Measurements from ENCODE around the gene ATRAID. TPM values are rescaled to one million over a fixed set of nuclear protein-coding genes. Genes with fewer than 3 reads are reported as not detected.
A peak's percentile ranks its signal among the peaks of the same experiment; 100 is the strongest.

The ATRAID gene
- total and polyA plus RNA-seq, 12 donors: 116 to 162 (median 132) TPM

DNA sequence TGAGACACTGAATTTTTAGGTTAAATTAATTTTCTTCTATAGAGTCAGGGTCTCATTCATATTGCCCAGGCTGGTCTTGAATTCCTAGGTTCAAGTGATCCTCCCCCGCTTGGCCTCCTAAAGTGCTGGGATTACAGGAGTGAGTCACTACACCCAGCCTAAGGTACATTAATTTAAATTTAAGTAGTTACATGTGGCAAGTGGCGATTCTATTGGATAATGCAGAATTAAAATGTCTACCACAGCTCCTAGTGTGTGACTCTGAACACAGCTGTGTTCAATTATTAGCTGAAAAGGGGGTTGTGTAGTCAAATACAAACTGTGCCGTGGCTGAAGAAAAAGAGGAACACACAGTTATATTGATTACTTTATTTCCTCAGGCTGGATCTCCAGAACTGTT lies 3.1 kb downstream of the ATRAID start:
- TF ChIP-seq, protein P1, sequence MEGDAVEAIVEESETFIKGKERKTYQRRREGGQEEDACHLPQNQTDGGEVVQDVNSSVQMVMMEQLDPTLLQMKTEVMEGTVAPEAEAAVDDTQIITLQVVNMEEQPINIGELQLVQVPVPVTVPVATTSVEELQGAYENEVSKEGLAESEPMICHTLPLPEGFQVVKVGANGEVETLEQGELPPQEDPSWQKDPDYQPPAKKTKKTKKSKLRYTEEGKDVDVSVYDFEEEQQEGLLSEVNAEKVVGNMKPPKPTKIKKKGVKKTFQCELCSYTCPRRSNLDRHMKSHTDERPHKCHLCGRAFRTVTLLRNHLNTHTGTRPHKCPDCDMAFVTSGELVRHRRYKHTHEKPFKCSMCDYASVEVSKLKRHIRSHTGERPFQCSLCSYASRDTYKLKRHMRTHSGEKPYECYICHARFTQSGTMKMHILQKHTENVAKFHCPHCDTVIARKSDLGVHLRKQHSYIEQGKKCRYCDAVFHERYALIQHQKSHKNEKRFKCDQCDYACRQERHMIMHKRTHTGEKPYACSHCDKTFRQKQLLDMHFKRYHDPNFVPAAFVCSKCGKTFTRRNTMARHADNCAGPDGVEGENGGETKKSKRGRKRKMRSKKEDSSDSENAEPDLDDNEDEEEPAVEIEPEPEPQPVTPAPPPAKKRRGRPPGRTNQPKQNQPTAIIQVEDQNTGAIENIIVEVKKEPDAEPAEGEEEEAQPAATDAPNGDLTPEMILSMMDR (IDR thresholded peaks at IDR 0.05): no peak
- Histone ChIP-seq H3K27me3 (no peaks in the 10 kb centered on the region), H3K4me1 (peaks cover 7 to 38% (median 34%) of the 10 kb centered on the region in 9 donors), H3K4me3 (no peak overlapping the region), H3K36me3 (peaks cover 0 to 50% (median 8%) of the 10 kb centered on the region in 9 donors), H3K27ac (no peak overlapping the region), H3K9me3 (no peaks in the 10 kb centered on the region)
- WGBS, 2 donors: 95 to 96% methylated on average over 3 of the region's 3 CpGs
- ATAC-seq (no peak), DNase-seq (no peak)
- intact Hi-C loops (cut with DNase I): loop anchor here in 3 of 10 donors (5.0 to 10.0 kb wide), 3 partner anchors 140 to 150 kb away; partner anchors contain the start of gene GTF3C2 (in 2 of the 3)

DNA sequence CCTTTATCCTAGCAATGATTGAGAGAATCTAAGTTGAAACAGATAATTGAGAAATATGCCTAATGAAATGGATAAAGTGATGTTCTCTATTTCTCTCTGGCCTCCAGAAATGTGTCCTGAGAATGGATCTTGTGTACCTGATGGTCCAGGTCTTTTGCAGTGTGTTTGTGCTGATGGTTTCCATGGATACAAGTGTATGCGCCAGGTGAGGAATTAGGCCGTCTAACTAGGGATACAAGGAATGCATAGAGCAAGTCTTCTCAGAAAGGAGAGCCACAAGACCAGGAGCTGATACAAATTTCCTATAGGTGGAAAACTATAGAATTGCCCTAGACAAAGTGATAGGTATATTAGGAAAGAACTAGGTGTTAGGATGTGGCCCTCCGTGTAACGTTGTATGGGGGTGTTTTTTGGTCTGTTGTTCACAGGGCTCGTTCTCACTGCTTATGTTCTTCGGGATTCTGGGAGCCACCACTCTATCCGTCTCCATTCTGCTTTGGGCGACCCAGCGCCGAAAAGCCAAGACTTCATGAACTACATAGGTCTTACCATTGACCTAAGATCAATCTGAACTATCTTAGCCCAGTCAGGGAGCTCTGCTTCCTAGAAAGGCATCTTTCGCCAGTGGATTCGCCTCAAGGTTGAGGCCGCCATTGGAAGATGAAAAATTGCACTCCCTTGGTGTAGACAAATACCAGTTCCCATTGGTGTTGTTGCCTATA lies 4.7 kb downstream of the ATRAID start:
- Histone ChIP-seq H3K4me3 (peak overlapping the region; percentile 50 to 78 (median 64)), H3K27ac (peak overlapping the region in 6 of 10 donors; percentile 61 to 83 (median 70)), H3K27me3 (no peaks in the 10 kb centered on the region), H3K9me3 (no peaks in the 10 kb centered on the region), H3K4me1 (peaks cover 4 to 31% (median 26%) of the 10 kb centered on the region in 9 donors), H3K36me3 (peaks cover 0 to 65% (median 15%) of the 10 kb centered on the region in 9 donors)
- TF ChIP-seq, protein P1 (IDR thresholded peaks at IDR 0.05): no peak
- ATAC-seq (no peak), DNase-seq (no peak)
- WGBS, 2 donors: 88 to 89% methylated on average over 13 of the region's 13 CpGs
- intact Hi-C loops (cut with DNase I): loop anchor here in 2 of 10 donors (10.0 kb wide), 2 partner anchors 138 to 148 kb away; partner anchors contain the start of gene GTF3C2 (in 1 of the 2)

DNA sequence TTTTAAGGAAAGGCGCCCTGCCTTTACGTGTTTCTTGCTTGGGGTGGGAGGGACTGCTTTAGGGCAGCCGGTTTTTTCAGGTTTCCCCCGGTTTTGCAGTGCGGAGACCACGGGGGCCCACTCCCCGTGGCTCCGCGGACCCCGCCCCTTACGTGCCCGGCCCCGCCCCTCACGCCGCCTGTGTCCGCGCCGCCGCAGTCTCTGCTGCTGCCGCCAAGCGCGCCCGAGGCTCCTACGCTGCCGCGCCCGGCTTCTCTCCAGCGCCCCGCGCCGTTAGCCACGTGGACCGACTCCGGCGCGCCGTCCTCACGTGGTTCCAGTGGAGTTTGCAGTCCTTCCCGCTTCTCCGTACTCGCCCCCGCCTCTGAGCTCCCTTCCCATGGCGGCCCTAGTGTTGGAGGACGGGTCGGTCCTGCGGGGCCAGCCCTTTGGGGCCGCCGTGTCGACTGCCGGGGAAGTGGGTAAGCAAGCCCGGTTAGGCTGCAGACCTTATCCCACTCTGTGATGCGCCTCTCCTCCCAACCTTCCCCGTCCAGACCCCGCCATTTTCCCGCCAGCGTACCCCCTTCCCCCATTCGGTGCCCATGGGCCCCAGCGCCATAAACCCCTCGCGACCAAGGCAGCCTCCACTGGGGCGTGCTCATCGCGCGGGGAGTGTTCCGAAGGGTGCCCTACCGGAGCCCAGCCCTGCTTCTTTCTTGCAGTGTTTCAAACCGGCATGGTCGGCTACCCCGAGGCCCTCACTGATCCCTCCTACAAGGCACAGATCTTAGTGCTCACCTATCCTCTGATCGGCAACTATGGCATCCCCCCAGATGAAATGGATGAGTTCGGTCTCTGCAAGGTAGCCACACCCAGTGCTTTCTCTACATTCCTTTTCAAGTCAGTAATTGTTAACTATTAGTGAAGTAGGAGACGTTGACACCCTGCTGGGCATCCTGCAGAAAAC lies 5.6 kb downstream of the ATRAID start, which contains the start of gene CAD:
CAD (plus strand) TSS at position 197 of the 949 bp plus-strand sequence; CDS start at position 380, 183 bp downstream.
- intact Hi-C loops (cut with DNase I): loop anchor here in 2 of 10 donors (10.0 kb wide), 2 partner anchors 137 to 147 kb away; partner anchors contain the start of gene GTF3C2 (in 1 of the 2)
- peak; percentile 87 to 96 (median 93) for ATAC-seq
- Histone ChIP-seq H3K36me3 (peaks cover 0 to 74% (median 21%) of the 10 kb centered on the region in 9 donors), H3K27ac (peak within 1 kb of the TSS in 9 of 10 donors; percentile 26 to 83 (median 63)), H3K4me1 (peaks cover 4 to 31% (median 26%) of the 10 kb centered on the region in 9 donors), H3K4me3 (peak within 1 kb of the TSS; percentile 50 to 78 (median 64)), H3K9me3 (no peaks in the 10 kb centered on the region), H3K27me3 (no peaks in the 10 kb centered on the region)
- peak; percentile 80 to 87 for DNase-seq
- 3 to 4% methylated on average over 71 to 72 of the region's 72 CpGs for whole genome bisulfite sequencing, 2 donors
- TF ChIP-seq, protein P1 (IDR thresholded peaks at IDR 0.05): peak in 5 of 9 donors; percentile 8 to 37 (median 35)
